K562 (cell line): ENCODE data around the gene PAF1. TPM values are rescaled to one million over a fixed set of nuclear protein-coding genes. Genes with fewer than 3 reads are reported as not detected.

Experiments
- ATF7 ChIP-seq: fragments of 450-650 bp; IDR thresholded peaks from 2 replicates; pipeline ENCODE4 v1.7.1; 2014; ENCODE audit warnings: mild to moderate bottlenecking, moderate library complexity
- BCOR ChIP-seq: fragments of 450-650 bp; IDR thresholded peaks from 2 replicates; pipeline ENCODE4 v1.6.1; 2016
- CBX8 ChIP-seq: fragments of 200-600 bp; sonication (generic); IDR thresholded peaks from 2 replicates; pipeline ENCODE4 v1.6.1; 2012; ENCODE audit warnings: borderline replicate concordance, mixed run types, low read depth, mild to moderate bottlenecking, moderate library complexity, mixed read lengths, low read length, control low read depth, inconsistent platforms; ENCODE audit not compliant: poor library complexity, severe bottlenecking; ENCODE audit errors: extremely low read depth
- CCAR2 ChIP-seq: fragments of 200-400 bp; formaldehyde crosslinking; IDR thresholded peaks from 2 replicates; pipeline ENCODE4 v1.6.1; 2017; ENCODE audit warnings: mild to moderate bottlenecking, low read depth, low read length
- ESRRA ChIP-seq: fragments of 450-650 bp; IDR thresholded peaks from 2 replicates; pipeline ENCODE4 v1.6.1; 2014; ENCODE audit warnings: low read depth, mild to moderate bottlenecking, moderate library complexity, borderline replicate concordance
- FOXA3 ChIP-seq, 2 experiments: fragments of 450-650 bp in 1 of 2; sonication (generic) in 1 of 2; formaldehyde crosslinking; IDR thresholded peaks in 1 of 2; conservative IDR thresholded peaks in 1 of 2; 2 replicates each; pipeline versions ENCODE4 v1.4.0 to v1.8.0; 2020 to 2022; ENCODE audit warnings: mild to moderate bottlenecking in 2 of 2, missing genetic modification reagents in 1 of 2
- KLF13 ChIP-seq: fragments of 450-650 bp; IDR thresholded peaks from 2 replicates; pipeline ENCODE4 v1.6.1; 2016; ENCODE audit warnings: missing genetic modification characterization, low read depth, mild to moderate bottlenecking, missing compliant biosample characterization, moderate library complexity, borderline replicate concordance
- MEF2D ChIP-seq: conservative IDR thresholded peaks from 2 replicates; pipeline ENCODE4 v1.6.1; 2016; ENCODE audit warnings: low read depth, missing genetic modification characterization, missing compliant biosample characterization
- OTX1 ChIP-seq: fragments of 450-650 bp; formaldehyde crosslinking; IDR thresholded peaks from 2 replicates; pipeline ENCODE4 v1.4.0; 2022; ENCODE audit warnings: mild to moderate bottlenecking
- RBM14 ChIP-seq: fragments of 200-400 bp; formaldehyde crosslinking; IDR thresholded peaks from 2 replicates; pipeline ENCODE4 v1.6.1; 2018; ENCODE audit warnings: low read depth, mild to moderate bottlenecking, low read length, moderate library complexity, borderline replicate concordance; ENCODE audit not compliant: insufficient read depth
- RBM39 ChIP-seq: fragments of 200-400 bp; formaldehyde crosslinking; optimal IDR thresholded peaks from 2 replicates; pipeline ENCODE3; 2018; ENCODE audit warnings: low read depth, low read length
- SIRT6 ChIP-seq: IDR thresholded peaks from one replicate; pipeline ENCODE4 v1.6.1; 2012; ENCODE audit warnings: low read depth, mild to moderate bottlenecking, control low read depth, inconsistent platforms, low read length, moderate library complexity
- TEAD1 ChIP-seq, 2 experiments: fragments of 450-650 bp in 1 of 2; sonication (generic) in 1 of 2; formaldehyde crosslinking; IDR thresholded peaks; 2 replicates each; pipeline versions ENCODE4 v1.4.0 to v1.8.0; 2020 to 2022; ENCODE audit warnings: mild to moderate bottlenecking in 2 of 2, missing genetic modification reagents in 1 of 2
- ZC3H11A ChIP-seq: IDR thresholded peaks from 2 replicates; pipeline ENCODE4 v1.6.1; 2012; ENCODE audit warnings: low read depth, low read length, improper control_type of control experiment
- ZMIZ1 ChIP-seq, 2 experiments: fragments of 150-350 bp in 1 of 2; IDR thresholded peaks; 2 replicates each; pipeline ENCODE4 v1.6.1; 2012 to 2016; ENCODE audit warnings: low read depth in 2 of 2, low read length in 2 of 2, mild to moderate bottlenecking in 1 of 2, moderate library complexity in 1 of 2
- polyA plus RNA-seq, 8 experiments: library from polyadenylated mRNA; depleted of rRNA in 4 of 8; stranded (reverse) in 5 of 8; unstranded in 3 of 8; fragments of >200 nt; fragmentation: Nextera tagmentation in 2 of 8; fragmentation: Illumina TruSeq in 1 of 8; extraction: Ambion mirVana in 2 of 8; extraction: Trizol in 1 of 8; gene quantifications; 2 replicates each; pipeline versions ENCODE4 v1.2.1 to v1.2.3, GENCODE V29; 2011 to 2014; ENCODE audit warnings: inconsistent platforms in 1 of 8, missing spikeins in 1 of 8
- total RNA-seq, 7 experiments: library from RNA; depleted of rRNA in 6 of 7; stranded (reverse); fragments of >200 nt in 6 of 7; fragmentation: Illumina TruSeq in 2 of 7; extraction: Trizol in 2 of 7; gene quantifications; 2 replicates each; pipeline versions ENCODE4 v1.2.1 to v1.2.3, GENCODE V29; 2011 to 2021; ENCODE audit warnings: low replicate concordance in 1 of 7
- TF ChIP-seq, protein P1 (sequence below): sonication (generic); formaldehyde crosslinking; IDR thresholded peaks from 2 replicates; pipeline ENCODE4 v1.8.0; 2022; ENCODE audit warnings: missing genetic modification reagents, mild to moderate bottlenecking, moderate library complexity, borderline replicate concordance
- TF ChIP-seq, protein P2 (sequence below): fragments of 250-450 bp; sonication (Bioruptor Pico); IDR thresholded peaks from 2 replicates; pipeline ENCODE4 v1.4.0; 2020; ENCODE audit warnings: mild to moderate bottlenecking, moderate library complexity, borderline replicate concordance

Gene PAF1
- total and polyA plus RNA-seq, 9 of the 15 experiments (the other 6 are each of a cell fraction or from before 2014, with no cell fraction given): 1.5 to 45.0 (median 33.8) TPM

DNA sequence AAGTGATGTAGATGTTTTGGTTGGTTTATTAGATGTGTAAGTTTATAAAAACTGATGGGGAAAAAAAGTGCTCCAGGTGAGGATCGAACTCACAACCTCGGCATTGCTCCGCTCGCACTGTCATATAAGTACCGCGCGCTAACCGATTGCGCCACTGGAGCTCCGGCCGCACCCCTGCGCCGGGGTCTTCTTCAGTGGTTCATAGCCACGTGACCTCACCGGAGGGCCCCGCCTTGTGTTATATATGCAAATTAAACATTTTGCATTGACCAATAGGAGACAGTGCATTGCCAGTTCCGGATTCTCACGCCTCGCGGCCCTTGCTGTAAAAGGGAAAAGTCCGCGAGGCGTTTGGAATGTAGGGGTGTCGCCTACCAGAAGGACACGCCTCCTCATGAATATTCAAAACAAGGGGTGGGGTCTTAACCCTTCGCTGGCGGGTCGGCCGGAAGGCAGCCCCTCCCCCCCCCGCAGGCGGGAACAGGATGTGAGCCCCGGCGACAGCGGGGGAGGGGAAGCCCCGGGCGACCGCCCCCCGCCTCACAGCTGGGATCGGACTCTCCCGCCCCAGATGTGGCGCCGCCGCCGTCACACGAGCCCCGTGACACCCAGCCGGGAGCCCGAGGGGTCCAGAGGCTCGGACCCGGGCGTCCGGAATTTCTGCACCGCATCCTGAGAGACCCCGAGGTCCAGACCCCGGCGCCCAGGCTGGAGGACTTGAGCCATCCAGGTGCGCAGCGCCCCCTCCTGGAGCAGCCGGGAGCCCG is 21.4 kb upstream of the PAF1 start, which contains the start of gene PLEKHG2 (continued):
- TF ChIP-seq KLF13 (tag) (peak; percentile 21; the same call in 1 of the 2 replicates), FOXA3 (CRISPR knock-in tag; conservative IDR thresholded peaks at IDR 0.05 in 1 of 2, IDR thresholded peaks at IDR 0.05 in 1 of 2) (no peak), SIRT6 (peak; percentile 67), BCOR (peak; percentile 88), CBX8 (no peak), ATF7 (peak; percentile 95), TEAD1 (CRISPR knock-in tag; IDR thresholded peaks at IDR 0.05) (peak; percentile 5 to 83; a peak in 2 of 4 replicates), ZC3H11A (no peak), ESRRA (peak; percentile 33; the same call in 1 of the 2 replicates), OTX1 (CRISPR knock-in tag) (peak; percentile 71; the same call in 1 of the 2 replicates), RBM14 (no peak), RBM39 (no peak), ZMIZ1 (IDR thresholded peaks at IDR 0.05; ENCODE audit: low read depth in 2 of 2, low read length in 2 of 2) (no peak; a peak in 2 of 4 replicates), MEF2D (tag) (peak; percentile 29; the same call in 1 of the 2 replicates), CCAR2 (no peak)
- TF ChIP-seq, protein P1, sequence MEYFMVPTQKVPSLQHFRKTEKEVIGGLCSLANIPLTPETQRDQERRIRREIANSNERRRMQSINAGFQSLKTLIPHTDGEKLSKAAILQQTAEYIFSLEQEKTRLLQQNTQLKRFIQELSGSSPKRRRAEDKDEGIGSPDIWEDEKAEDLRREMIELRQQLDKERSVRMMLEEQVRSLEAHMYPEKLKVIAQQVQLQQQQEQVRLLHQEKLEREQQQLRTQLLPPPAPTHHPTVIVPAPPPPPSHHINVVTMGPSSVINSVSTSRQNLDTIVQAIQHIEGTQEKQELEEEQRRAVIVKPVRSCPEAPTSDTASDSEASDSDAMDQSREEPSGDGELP (CRISPR knock-in tag): peak; percentile 98
- TF ChIP-seq, protein P2, sequence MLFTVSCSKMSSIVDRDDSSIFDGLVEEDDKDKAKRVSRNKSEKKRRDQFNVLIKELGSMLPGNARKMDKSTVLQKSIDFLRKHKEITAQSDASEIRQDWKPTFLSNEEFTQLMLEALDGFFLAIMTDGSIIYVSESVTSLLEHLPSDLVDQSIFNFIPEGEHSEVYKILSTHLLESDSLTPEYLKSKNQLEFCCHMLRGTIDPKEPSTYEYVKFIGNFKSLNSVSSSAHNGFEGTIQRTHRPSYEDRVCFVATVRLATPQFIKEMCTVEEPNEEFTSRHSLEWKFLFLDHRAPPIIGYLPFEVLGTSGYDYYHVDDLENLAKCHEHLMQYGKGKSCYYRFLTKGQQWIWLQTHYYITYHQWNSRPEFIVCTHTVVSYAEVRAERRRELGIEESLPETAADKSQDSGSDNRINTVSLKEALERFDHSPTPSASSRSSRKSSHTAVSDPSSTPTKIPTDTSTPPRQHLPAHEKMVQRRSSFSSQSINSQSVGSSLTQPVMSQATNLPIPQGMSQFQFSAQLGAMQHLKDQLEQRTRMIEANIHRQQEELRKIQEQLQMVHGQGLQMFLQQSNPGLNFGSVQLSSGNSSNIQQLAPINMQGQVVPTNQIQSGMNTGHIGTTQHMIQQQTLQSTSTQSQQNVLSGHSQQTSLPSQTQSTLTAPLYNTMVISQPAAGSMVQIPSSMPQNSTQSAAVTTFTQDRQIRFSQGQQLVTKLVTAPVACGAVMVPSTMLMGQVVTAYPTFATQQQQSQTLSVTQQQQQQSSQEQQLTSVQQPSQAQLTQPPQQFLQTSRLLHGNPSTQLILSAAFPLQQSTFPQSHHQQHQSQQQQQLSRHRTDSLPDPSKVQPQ (CRISPR knock-in tag): peak; percentile 75; the same call in 1 of the 2 replicates
